GM23338 (cell line): ENCODE measurements around the gene GALNT6.

ENCODE experiments used
- CTCF ChIP-seq, 2 experiments: fragments of 200-600 bp in 1 of 2; sonication (generic) in 1 of 2; conservative IDR thresholded peaks; 2 replicates each; pipeline versions ENCODE4 v1.5.1 to v1.6.1; 2016 to 2017; ENCODE audit warnings: antibody characterized with exemption in 2 of 2, low read depth in 2 of 2, mild to moderate bottlenecking in 2 of 2, moderate library complexity in 1 of 2
- POLR2AphosphoS5 ChIP-seq: IDR thresholded peaks from 2 replicates; pipeline ENCODE4 v1.6.1; 2016; ENCODE audit warnings: antibody characterized with exemption, low read depth
- REST ChIP-seq: IDR thresholded peaks from one replicate; pipeline ENCODE4 v1.6.1; 2018; ENCODE audit warnings: antibody characterized with exemption; ENCODE audit not compliant: unreplicated experiment

- no peak for TF ChIP-seq CTCF (conservative IDR thresholded peaks at IDR 0.05; ENCODE audit: low read depth in 2 of 2)
- TF ChIP-seq POLR2AphosphoS5 = no peak
- no peak for TF ChIP-seq REST
These were observed 10.7 kb upstream of the GALNT6 start for GRCh38 chr12:51401900-51402299.
